MCF 10A (cell line): Measurements from ENCODE around the gene AMOTL2. TPM values are rescaled to one million over a fixed set of nuclear protein-coding genes. Genes with fewer than 3 reads are reported as not detected.

Experiments
- BruUV-seq: library from RNA; stranded (reverse); fragments of 400-500 nt; replicated peaks from 2 replicates; lab custom pipeline; 2021; lab: Mats Ljungman, UMichigan
- CTCF ChIA-PET: fragments of 300-600 bp; sonication (Branson Sonifier 250); formaldehyde crosslinking; extraction: SDS; loops from one replicate; lab custom pipeline; 2021; ENCODE audit warnings: antibody characterized with exemption, inconsistent platforms; lab: Yijun Ruan, JAX
- POLR2A ChIA-PET: fragments of 300-600, 350-650 bp; sonication (Branson Sonifier 250); formaldehyde crosslinking; extraction: SDS; loops from one replicate; lab custom pipeline; 2020; ENCODE audit warnings: antibody characterized with exemption, inconsistent platforms; lab: Yijun Ruan, JAX
- DNase-seq: peaks from one replicate; pipeline ENCODE4 v3.0.0-alpha.2; 2018; ENCODE audit not compliant: unreplicated experiment
- H3K27ac Mint-ChIP-seq: one replicate; pipeline ENCODE4 v1.8.0; 2022; ENCODE audit warnings: mild to moderate bottlenecking, low read depth, mixed read lengths; ENCODE audit not compliant: unreplicated experiment
- H3K27me3 Mint-ChIP-seq: one replicate; pipeline ENCODE4 v1.8.0; 2022; ENCODE audit warnings: mixed read lengths; ENCODE audit not compliant: insufficient read depth, unreplicated experiment
- H3K36me3 Mint-ChIP-seq: one replicate; pipeline ENCODE4 v1.8.0; 2022; ENCODE audit warnings: mild to moderate bottlenecking, moderate library complexity, mixed read lengths; ENCODE audit not compliant: insufficient read depth, unreplicated experiment
- H3K4me1 Mint-ChIP-seq: one replicate; pipeline ENCODE4 v1.8.0; 2022; ENCODE audit warnings: mixed read lengths; ENCODE audit not compliant: insufficient read depth, unreplicated experiment
- H3K4me3 Mint-ChIP-seq: one replicate; pipeline ENCODE4 v1.8.0; 2022; ENCODE audit warnings: mild to moderate bottlenecking, moderate library complexity, mixed read lengths; ENCODE audit not compliant: unreplicated experiment
- H3K9me3 Mint-ChIP-seq: one replicate; pipeline ENCODE4 v1.8.0; 2022; ENCODE audit warnings: mixed read lengths; ENCODE audit not compliant: unreplicated experiment
- intact Hi-C: fragments of 100-400 bp; cut with micrococcal nuclease; formaldehyde crosslinking; loops from 2 replicates; pipeline ENCODE4 v1.14.1; 2022
- total RNA-seq: library from RNA; stranded (reverse); gene quantifications from 2 replicates; pipeline ENCODE4 v1.2.3, GENCODE V29; 2022
- TF ChIP-seq, protein P1 (sequence below): fragments of 200-600 bp; IDR thresholded peaks from one replicate; pipeline ENCODE4 v1.8.0; 2022; ENCODE audit warnings: antibody characterized with exemption, mild to moderate bottlenecking; ENCODE audit not compliant: unreplicated experiment

Gene AMOTL2
- total RNA-seq, 1 experiment from 2014 or later, result 137 TPM

GRCh38 chr3:134365766-134366065 is 8.5 kb downstream of the AMOTL2 start:
- ChIA-PET POLR2A (interaction anchor here (1.2 to 7.0 kb wide), 8 partner anchors 8 to 119 kb away, joined by 3 to 114 read pairs (median 40); partner anchors contain the start of genes AMOTL2, ANAPC13 and CEP63), CTCF (interaction anchor here (0.7 to 30.1 kb wide), 7 partner anchors 10 to 114 kb away, joined by 3 to 449 read pairs (median 5); partner anchors contain the start of genes ANAPC13 and CEP63)
- peaks cover 36% of the 10 kb centered on the region for H3K4me1 Mint-ChIP-seq
- intact Hi-C loops, result loop anchor here (2.0 kb wide), 2 partner anchors 39 to 57 kb away; no protein-coding TSS in a partner anchor
- peaks cover 98% of the 10 kb centered on the region for H3K36me3 Mint-ChIP-seq
- DNase-seq, result no peak
- peak overlapping the region; percentile 27 for H3K27ac Mint-ChIP-seq
- H3K27me3 Mint-ChIP-seq, result no peaks in the 10 kb centered on the region
- TF ChIP-seq, protein P1, sequence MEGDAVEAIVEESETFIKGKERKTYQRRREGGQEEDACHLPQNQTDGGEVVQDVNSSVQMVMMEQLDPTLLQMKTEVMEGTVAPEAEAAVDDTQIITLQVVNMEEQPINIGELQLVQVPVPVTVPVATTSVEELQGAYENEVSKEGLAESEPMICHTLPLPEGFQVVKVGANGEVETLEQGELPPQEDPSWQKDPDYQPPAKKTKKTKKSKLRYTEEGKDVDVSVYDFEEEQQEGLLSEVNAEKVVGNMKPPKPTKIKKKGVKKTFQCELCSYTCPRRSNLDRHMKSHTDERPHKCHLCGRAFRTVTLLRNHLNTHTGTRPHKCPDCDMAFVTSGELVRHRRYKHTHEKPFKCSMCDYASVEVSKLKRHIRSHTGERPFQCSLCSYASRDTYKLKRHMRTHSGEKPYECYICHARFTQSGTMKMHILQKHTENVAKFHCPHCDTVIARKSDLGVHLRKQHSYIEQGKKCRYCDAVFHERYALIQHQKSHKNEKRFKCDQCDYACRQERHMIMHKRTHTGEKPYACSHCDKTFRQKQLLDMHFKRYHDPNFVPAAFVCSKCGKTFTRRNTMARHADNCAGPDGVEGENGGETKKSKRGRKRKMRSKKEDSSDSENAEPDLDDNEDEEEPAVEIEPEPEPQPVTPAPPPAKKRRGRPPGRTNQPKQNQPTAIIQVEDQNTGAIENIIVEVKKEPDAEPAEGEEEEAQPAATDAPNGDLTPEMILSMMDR, result no peak
- no TSS peak for BruUV-seq
- no peaks in the 10 kb centered on the region for H3K9me3 Mint-ChIP-seq
- no peak overlapping the region for H3K4me3 Mint-ChIP-seq

GRCh38 chr3:134364936-134365765 is 9.1 kb downstream of the AMOTL2 start:
- DNase-seq, result peak; percentile 57
- peak overlapping the region; percentile 29 for H3K4me3 Mint-ChIP-seq
- CTCF ChIA-PET, result interaction anchor here (0.6 to 30.1 kb wide), 15 partner anchors 9 to 1529 kb away, joined by 3 to 449 read pairs (median 5); partner anchors contain the start of genes AMOTL2, ANAPC13 and CEP63
- TF ChIP-seq, protein P1, result no peak
- intact Hi-C loops, result loop anchor here (1.0 to 2.0 kb wide), 3 partner anchors 8 to 56 kb away; no protein-coding TSS in a partner anchor
- H3K36me3 Mint-ChIP-seq, result peaks cover 98% of the 10 kb centered on the region
- H3K9me3 Mint-ChIP-seq, result no peaks in the 10 kb centered on the region
- BruUV-seq, result no TSS peak
- H3K4me1 Mint-ChIP-seq, result peaks cover 36% of the 10 kb centered on the region
- POLR2A ChIA-PET, result interaction anchor here (0.8 to 7.0 kb wide), 15 partner anchors 8 to 164 kb away, joined by 3 to 114 read pairs (median 14); partner anchors contain the start of genes AMOTL2, ANAPC13 and CEP63
- peak overlapping the region; percentile 28 for H3K27ac Mint-ChIP-seq
- no peaks in the 10 kb centered on the region for H3K27me3 Mint-ChIP-seq

GRCh38 chr3:134364061-134364935 is 9.9 kb downstream of the AMOTL2 start:
- Mint-ChIP-seq H3K9me3 (no peaks in the 10 kb centered on the region), H3K27me3 (no peaks in the 10 kb centered on the region), H3K4me3 (peak overlapping the region; percentile 29), H3K27ac (peak overlapping the region; percentile 28), H3K36me3 (peaks cover 98% of the 10 kb centered on the region), H3K4me1 (peaks cover 30% of the 10 kb centered on the region)
- ChIA-PET CTCF (interaction anchor here (0.5 to 30.1 kb wide), 22 partner anchors 8 to 1530 kb away, joined by 3 to 449 read pairs (median 4); partner anchors contain the start of genes AMOTL2, ANAPC13 and CEP63), POLR2A (interaction anchor here (0.6 to 7.0 kb wide), 21 partner anchors 9 to 1829 kb away, joined by 3 to 114 read pairs (median 7); partner anchors contain the start of genes AMOTL2, ANAPC13 and CEP63)
- intact Hi-C loops, result loop anchor here (1.0 to 2.0 kb wide), 3 partner anchors 9 to 55 kb away; no protein-coding TSS in a partner anchor
- no TSS peak for BruUV-seq
- DNase-seq, result peak; percentile 96
- TF ChIP-seq, protein P1, result no peak
